Loucy (cell line): Measurements from ENCODE around the gene PTPRT.

ENCODE experiments used
- EZH2phosphoT487 ChIP-seq: fragments of 200-600 bp; IDR thresholded peaks from 2 replicates; pipeline ENCODE4 v1.6.1; 2018; ENCODE audit warnings: antibody characterized with exemption, mild to moderate bottlenecking, moderate library complexity, borderline replicate concordance
- TF ChIP-seq, protein P1 (sequence below): fragments of 200-600 bp; sonication (generic); conservative IDR thresholded peaks from 2 replicates; pipeline ENCODE4 v1.5.1; 2014; ENCODE audit warnings: mild to moderate bottlenecking, antibody characterized with exemption, low read length

DNA sequence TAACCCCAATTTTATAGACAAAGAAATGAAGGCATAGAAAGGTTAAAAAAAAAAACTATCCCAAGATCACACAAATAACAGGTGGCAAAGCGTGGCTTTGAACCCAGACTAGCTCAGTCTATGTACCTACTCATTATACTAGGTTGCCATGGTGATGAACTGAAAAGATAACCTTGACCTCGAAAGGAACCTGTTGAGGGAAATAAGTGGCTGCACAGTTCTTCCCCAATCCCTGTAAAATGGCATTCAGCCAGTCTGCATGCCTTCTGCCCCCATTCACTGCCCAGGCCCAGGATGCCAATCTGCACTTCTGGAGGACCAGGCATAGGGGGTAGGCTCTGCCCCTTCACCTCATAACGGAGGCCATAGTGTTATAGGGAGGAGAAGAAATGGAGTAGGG, 295.2 kb downstream of the PTPRT start:
- TF ChIP-seq EZH2phosphoT487, result no peak
- TF ChIP-seq, protein P1, sequence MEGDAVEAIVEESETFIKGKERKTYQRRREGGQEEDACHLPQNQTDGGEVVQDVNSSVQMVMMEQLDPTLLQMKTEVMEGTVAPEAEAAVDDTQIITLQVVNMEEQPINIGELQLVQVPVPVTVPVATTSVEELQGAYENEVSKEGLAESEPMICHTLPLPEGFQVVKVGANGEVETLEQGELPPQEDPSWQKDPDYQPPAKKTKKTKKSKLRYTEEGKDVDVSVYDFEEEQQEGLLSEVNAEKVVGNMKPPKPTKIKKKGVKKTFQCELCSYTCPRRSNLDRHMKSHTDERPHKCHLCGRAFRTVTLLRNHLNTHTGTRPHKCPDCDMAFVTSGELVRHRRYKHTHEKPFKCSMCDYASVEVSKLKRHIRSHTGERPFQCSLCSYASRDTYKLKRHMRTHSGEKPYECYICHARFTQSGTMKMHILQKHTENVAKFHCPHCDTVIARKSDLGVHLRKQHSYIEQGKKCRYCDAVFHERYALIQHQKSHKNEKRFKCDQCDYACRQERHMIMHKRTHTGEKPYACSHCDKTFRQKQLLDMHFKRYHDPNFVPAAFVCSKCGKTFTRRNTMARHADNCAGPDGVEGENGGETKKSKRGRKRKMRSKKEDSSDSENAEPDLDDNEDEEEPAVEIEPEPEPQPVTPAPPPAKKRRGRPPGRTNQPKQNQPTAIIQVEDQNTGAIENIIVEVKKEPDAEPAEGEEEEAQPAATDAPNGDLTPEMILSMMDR, result no peak
